ENCODE results near the gene NEK2. TPM values are rescaled to one million over a fixed set of nuclear protein-coding genes. Genes with fewer than 3 reads are reported as not detected.

The NEK2 gene
- total and polyA plus RNA-seq, 2 donors (not counting 1 experiment from before 2014, with no cell fraction given), result 0.09 TPM; not detected in 1

DNA sequence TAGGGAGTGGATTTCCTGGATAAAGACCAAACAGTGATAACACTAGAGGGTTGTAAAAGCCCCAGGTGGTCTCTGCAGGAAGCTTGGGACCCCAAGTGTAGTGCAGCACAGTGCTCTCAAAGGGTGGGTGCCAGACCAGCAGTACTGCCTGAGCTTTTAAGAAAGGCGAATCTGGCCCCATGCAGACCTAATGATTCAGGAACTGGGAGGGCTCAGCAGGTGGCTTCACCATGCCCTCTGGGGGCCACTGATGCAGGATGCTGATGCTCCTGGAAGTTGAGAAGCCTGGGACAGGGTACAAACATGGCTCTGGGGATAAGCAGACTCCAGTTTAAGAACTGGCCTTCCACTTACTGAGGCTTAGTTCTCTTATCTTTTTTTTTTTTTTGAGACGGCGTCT lies 29.1 kb upstream of the NEK2 start:
- H2AFZ ChIP-seq (ENCODE audit: insufficient read depth, low read depth, low read length, poor library complexity, severe bottlenecking), result no peak overlapping the region
- TF ChIP-seq, protein P1, sequence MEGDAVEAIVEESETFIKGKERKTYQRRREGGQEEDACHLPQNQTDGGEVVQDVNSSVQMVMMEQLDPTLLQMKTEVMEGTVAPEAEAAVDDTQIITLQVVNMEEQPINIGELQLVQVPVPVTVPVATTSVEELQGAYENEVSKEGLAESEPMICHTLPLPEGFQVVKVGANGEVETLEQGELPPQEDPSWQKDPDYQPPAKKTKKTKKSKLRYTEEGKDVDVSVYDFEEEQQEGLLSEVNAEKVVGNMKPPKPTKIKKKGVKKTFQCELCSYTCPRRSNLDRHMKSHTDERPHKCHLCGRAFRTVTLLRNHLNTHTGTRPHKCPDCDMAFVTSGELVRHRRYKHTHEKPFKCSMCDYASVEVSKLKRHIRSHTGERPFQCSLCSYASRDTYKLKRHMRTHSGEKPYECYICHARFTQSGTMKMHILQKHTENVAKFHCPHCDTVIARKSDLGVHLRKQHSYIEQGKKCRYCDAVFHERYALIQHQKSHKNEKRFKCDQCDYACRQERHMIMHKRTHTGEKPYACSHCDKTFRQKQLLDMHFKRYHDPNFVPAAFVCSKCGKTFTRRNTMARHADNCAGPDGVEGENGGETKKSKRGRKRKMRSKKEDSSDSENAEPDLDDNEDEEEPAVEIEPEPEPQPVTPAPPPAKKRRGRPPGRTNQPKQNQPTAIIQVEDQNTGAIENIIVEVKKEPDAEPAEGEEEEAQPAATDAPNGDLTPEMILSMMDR (IDR thresholded peaks at IDR 0.05), result no peak
- no peak for TF ChIP-seq EZH2 (IDR thresholded peaks at IDR 0.05; ENCODE audit: borderline replicate concordance, insufficient read depth, low read depth, low read length, poor library complexity, severe bottlenecking)
- no peaks in the 10 kb centered on the region for H4K20me1 ChIP-seq (ENCODE audit: control insufficient read depth, insufficient read depth, low read length, poor library complexity, severe bottlenecking)
- no peak overlapping the region for H3K4me3 Mint-ChIP-seq
- no peaks in the 10 kb centered on the region for H3K4me1 ChIP-seq (ENCODE audit: control insufficient read depth in 2 of 2, insufficient read depth in 2 of 2, low read length in 2 of 2)
- peaks cover 1% of the 10 kb centered on the region for H3K4me1 Mint-ChIP-seq
- no peaks in the 10 kb centered on the region for H3K36me3 ChIP-seq (replicated peaks in 1 of 2; ENCODE audit: control extremely low read depth in 1 of 2, control insufficient read depth in 1 of 2, extremely low read depth in 1 of 2, insufficient read depth in 2 of 2, low read length in 1 of 2)
- no peak for DNase-seq
- intact Hi-C loops (cut with micrococcal nuclease), result no loop called here
- no peaks in the 10 kb centered on the region for H3K9me3 ChIP-seq (ENCODE audit: control extremely low read depth in 1 of 3, control insufficient read depth in 2 of 3, insufficient read depth in 1 of 3, low read length in 2 of 3)
- H3K4me3 ChIP-seq (ENCODE audit: control extremely low read depth in 1 of 5, extremely low read depth in 1 of 5, insufficient read depth in 1 of 5, low read depth in 2 of 5, low read length in 4 of 5), result no peak overlapping the region
- ChIA-PET CTCF (interaction anchor here (0.8 kb wide), 1 partner anchor 750 kb away, joined by 5 read pairs; no protein-coding TSS in a partner anchor), POLR2A (no interaction called here)
- peaks cover 5% of the 10 kb centered on the region for H3K27me3 Mint-ChIP-seq
- WGBS (ENCODE audit: insufficient coverage), result 100% methylated on average over 3 of the region's 3 CpGs
- no peak overlapping the region for H3K27ac ChIP-seq (ENCODE audit: low read length in 2 of 2)
- H3K4me2 ChIP-seq (replicated peaks; ENCODE audit: low read depth, low read length, poor library complexity, severe bottlenecking), result no peak overlapping the region
- H3K27me3 ChIP-seq (replicated peaks in 1 of 4; ENCODE audit: control extremely low read depth in 1 of 4, control insufficient read depth in 3 of 4, insufficient read depth in 4 of 4, low read length in 3 of 4), result peaks cover 0 to 5% (median 0%) of the 10 kb centered on the region in 4 experiments
- ATAC-seq (ENCODE audit: low read depth), result no peak
- no peak overlapping the region for H3K9ac ChIP-seq (ENCODE audit: low read length)
- no peak overlapping the region for H3K27ac Mint-ChIP-seq
- no peaks in the 10 kb centered on the region for H3K9me3 Mint-ChIP-seq (ENCODE audit: insufficient read depth)
- H3K79me2 ChIP-seq (ENCODE audit: control insufficient read depth, insufficient read depth, low read length), result no peaks in the 10 kb centered on the region

DNA sequence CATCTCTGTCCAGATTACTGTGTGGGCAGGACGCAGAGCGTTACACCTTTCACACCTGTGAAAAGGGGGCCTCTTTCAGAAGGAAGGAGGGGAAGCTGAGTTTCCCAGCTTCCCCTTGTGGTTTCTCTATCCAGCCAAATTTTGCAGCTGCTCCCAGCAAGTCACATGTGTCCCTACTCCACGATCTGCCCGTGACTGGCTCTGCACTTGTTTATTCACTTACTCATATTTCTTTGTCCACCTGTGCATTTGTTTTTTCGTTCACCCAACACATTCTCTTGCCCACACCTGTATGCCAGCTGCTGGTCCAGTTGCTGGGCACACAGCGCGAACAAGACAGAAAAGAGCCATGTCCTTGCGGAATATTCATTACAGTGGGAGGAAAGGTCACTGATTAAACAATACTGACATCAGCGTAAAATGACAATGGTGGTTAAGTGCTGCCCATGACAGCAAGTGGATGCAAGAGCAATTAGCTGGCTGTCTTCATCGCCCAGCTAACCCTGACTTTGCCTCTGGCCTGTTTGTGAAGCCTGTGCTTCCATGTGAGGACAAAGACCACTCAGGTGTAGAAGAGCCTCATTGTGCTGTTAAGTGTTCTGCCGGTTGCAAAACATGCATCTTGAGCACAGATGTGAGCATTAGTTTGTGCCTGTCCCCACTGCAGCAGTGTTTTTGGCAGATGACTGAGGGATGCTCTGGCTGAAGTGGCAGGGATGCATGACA lies 28.6 kb upstream of the NEK2 start:
- no peak for TF ChIP-seq EZH2 (IDR thresholded peaks at IDR 0.05; ENCODE audit: borderline replicate concordance, insufficient read depth, low read depth, low read length, poor library complexity, severe bottlenecking)
- TF ChIP-seq, protein P1 (IDR thresholded peaks at IDR 0.05), result no peak
- ChIA-PET CTCF (interaction anchor here (0.8 kb wide), 1 partner anchor 751 kb away, joined by 5 read pairs; no protein-coding TSS in a partner anchor), POLR2A (no interaction called here)
- H3K9ac ChIP-seq (ENCODE audit: low read length), result no peak overlapping the region
- H3K27ac Mint-ChIP-seq, result no peak overlapping the region
- H3K4me1 Mint-ChIP-seq, result peaks cover 6% of the 10 kb centered on the region
- DNase-seq (no peak), ATAC-seq (ENCODE audit: low read depth) (no peak)
- H3K4me3 Mint-ChIP-seq, result no peak overlapping the region
- H3K27ac ChIP-seq (ENCODE audit: low read length in 2 of 2), result no peak overlapping the region
- H3K4me1 ChIP-seq (ENCODE audit: control insufficient read depth in 2 of 2, insufficient read depth in 2 of 2, low read length in 2 of 2), result peaks cover 3 to 5% of the 10 kb centered on the region in 2 donors
- no peaks in the 10 kb centered on the region for H3K9me3 Mint-ChIP-seq (ENCODE audit: insufficient read depth)
- H3K9me3 ChIP-seq (ENCODE audit: control extremely low read depth in 1 of 3, control insufficient read depth in 2 of 3, insufficient read depth in 1 of 3, low read length in 2 of 3), result no peaks in the 10 kb centered on the region
- H3K27me3 ChIP-seq (replicated peaks in 1 of 4; ENCODE audit: control extremely low read depth in 1 of 4, control insufficient read depth in 3 of 4, insufficient read depth in 4 of 4, low read length in 3 of 4), result peaks cover 0 to 5% (median 0%) of the 10 kb centered on the region in 4 experiments
- WGBS (ENCODE audit: insufficient coverage), result 58% methylated on average over 10 of the region's 11 CpGs
- no peaks in the 10 kb centered on the region for H3K79me2 ChIP-seq (ENCODE audit: control insufficient read depth, insufficient read depth, low read length)
- H3K4me2 ChIP-seq (replicated peaks; ENCODE audit: low read depth, low read length, poor library complexity, severe bottlenecking), result no peak overlapping the region
- no peaks in the 10 kb centered on the region for H4K20me1 ChIP-seq (ENCODE audit: control insufficient read depth, insufficient read depth, low read length, poor library complexity, severe bottlenecking)
- H2AFZ ChIP-seq (ENCODE audit: insufficient read depth, low read depth, low read length, poor library complexity, severe bottlenecking), result no peak overlapping the region
- H3K27me3 Mint-ChIP-seq, result peaks cover 5% of the 10 kb centered on the region
- H3K36me3 ChIP-seq (replicated peaks in 1 of 2; ENCODE audit: control extremely low read depth in 1 of 2, control insufficient read depth in 1 of 2, extremely low read depth in 1 of 2, insufficient read depth in 2 of 2, low read length in 1 of 2), result no peaks in the 10 kb centered on the region
- no peak overlapping the region for H3K4me3 ChIP-seq (ENCODE audit: control extremely low read depth in 1 of 5, extremely low read depth in 1 of 5, insufficient read depth in 1 of 5, low read depth in 2 of 5, low read length in 4 of 5)
- intact Hi-C loops (cut with micrococcal nuclease), result no loop called here

Measured in B cell (primary cell).